Retina (tissue), 1 donor: ENCODE results near the gene TSPAN1.

Source experiments
- DNase-seq: peaks from one replicate; pipeline ENCODE4 v3.0.0-alpha.2; 2016

TSPAN1 gene

GRCh38 chr1:46188295-46189030 lies 13.6 kb downstream of the TSPAN1 start:
- no peak for DNase-seq

DNA sequence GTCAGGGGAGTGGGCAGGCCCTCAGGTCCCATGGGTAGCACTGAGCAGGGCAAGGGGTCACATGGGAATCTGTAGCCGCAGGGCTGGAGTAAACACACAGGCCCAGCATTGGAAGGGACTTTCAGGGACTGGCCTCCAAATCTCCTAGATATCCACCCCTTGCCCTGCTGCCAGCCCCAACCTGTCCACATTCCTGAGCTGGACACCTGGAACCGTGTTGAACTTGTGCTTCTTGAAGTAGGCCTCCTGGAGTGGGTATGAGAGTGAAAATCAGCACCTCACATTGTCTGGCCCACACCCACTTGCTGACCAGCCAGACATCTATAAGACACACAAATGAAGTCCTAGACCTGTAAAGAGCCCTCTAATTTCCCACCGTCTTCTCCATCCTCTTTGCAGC lies 15.7 kb downstream of the TSPAN1 start:
- DNase-seq = no peak

- no peak for DNase-seq
Measured at GRCh38 chr1:46191033-46191701, 16.3 kb downstream of the TSPAN1 start.

- DNase-seq = no peak
Measured at GRCh38 chr1:46192171-46192570, 17.3 kb downstream of the TSPAN1 start.

GRCh38 chr1:46193285-46193684 lies 18.4 kb downstream of the TSPAN1 start:
- DNase-seq = no peak

GRCh38 chr1:46193984-46194570 lies 19.2 kb downstream of the TSPAN1 start:
- no peak for DNase-seq

DNA sequence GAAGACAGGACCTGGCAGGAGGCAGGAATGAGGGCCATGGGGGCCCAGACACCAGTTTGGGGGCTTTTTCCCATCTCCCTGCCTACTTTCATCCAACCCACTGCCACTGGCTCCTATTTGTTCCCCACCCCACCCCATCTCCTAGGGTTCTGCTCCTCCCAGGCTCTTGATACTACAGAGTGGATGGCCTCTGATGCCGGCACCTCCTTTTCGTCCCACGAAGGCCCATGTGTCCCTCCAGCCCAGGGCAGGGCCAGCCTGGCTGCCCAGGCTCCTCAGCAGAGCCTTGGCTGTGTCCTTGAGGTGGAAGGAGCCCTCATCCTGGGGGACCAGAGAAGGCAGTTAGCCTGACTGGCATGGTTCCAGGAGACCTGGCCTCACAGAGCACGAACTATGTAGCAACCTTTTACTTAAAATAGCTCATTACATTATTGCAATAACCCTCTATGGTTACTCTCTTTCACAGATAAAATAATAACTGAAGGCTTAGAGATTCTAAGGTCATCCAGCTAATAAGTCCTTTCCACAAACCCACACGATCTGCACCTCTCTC lies 19.8 kb downstream of the TSPAN1 start:
- no peak for DNase-seq

- DNase-seq = no peak
Measured at GRCh38 chr1:46196609-46197008, 21.7 kb downstream of the TSPAN1 start.

DNA sequence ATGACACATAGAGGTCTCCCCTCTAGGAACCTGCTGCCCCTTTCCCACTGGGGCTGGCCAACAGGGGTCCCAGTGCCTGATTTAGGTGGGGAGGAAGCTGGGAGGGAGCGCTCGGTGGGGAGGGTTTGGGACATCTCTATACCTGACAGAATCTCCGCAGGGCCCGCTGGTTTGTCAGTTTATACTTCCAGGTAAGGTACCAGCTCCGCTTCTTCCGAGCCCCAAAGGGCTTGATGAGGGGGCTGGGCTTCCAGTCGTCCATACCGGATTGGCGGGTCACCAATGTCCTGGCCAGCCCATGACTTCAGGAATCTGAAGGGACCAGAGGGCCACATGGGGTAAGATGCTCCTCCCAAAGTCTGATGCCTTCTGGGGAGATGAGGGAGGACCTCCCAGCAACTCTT lies 22.7 kb downstream of the TSPAN1 start:
- no peak for DNase-seq

DNA sequence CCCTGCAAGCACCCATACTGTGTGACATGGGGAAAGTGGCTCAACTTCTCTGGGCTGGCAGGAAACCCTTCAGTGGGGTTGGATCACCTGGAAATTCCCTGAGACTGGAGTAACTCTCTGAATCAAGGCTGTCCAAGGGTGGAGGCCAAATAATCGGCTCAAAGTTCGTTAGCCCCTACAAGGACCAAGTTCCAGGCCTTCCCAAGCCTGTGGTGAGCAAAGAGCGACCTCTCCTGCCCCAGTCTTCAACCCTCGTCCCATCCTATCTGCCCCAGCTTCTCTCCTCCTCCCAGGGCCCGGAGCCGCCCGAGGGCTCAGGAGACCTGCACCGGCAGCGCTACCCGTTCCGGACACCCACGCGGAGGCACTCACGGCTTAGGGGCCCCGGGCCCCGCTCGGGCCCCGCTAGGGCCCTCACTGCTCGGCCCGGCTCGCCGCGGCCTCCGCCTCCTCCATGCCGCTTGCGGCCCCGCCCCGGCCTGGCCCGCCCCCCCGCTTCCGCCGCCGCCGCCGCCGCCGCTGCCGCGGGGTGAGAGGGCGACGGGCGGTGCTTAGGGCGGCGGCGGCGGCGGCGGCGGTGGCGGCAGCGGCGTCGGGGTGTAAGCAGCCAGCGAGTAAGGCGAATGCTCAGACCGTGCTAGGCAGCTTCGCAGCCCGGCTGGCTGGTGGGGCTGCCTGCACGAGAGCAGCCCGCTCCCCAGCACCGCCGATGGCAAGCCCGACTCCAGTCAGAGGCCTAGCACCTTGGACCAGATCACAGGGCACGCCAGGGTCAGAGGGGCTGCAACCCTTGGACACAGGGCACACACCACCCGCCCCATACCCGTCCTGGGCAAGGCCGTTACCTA lies 23.3 kb downstream of the TSPAN1 start, which contains the start of gene POMGNT1:
Gene POMGNT1 (minus strand): TSS at position 471 of the 848 bp plus-strand sequence. CDS start 613 bp downstream, outside the sequence.
- peak; percentile 81 for DNase-seq

DNA sequence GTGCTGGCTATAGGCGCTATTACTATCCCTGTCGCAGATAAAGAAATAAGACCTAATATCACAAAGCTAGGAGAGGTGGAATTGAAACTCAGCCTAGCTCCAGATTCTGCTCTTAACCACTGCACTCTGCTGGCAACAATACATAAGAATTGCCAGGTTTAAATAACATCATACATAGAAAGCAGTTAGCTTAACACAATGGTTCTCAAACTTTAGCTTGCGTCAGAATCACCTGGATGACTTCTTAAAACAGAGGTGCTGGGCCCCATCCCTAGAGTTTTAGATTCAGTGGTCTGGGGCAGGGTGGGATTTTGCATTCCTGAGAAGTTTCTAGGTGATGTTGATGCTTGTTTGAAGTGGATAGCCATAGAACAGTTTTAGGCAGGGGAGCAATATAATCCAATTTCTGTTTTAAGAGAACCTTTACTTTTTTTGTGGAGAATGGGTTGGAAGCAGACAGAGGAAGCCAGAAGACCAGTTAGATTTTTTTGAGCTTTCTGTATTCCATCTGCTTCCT lies 24.4 kb downstream of the TSPAN1 start:
- no peak for DNase-seq

GRCh38 chr1:46203738-46204405 lies 29.0 kb downstream of the TSPAN1 start:
- DNase-seq = no peak

GRCh38 chr1:46204406-46204742 lies 29.5 kb downstream of the TSPAN1 start:
- DNase-seq = no peak

DNA sequence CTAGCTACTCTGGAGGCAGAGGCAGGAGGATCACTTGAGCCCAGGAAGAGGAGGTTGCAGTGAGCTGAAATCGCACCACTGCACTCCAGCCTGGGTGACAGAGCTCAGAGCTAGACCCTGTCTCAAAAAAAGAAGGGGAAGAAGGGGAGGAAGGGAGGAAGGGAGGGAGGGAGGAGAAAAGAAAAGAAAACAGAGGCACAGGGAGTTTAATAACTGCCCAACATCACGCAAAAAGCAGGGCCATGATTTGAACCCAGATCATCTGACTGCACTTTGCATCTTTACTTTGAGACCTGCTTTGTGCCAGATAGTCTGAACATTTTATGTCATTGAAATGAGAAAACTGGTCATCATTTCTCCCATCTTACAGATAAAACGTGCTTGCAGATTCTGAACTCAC lies 30.3 kb downstream of the TSPAN1 start:
- DNase-seq = no peak

GRCh38 chr1:46205791-46206190 lies 30.9 kb downstream of the TSPAN1 start:
- no peak for DNase-seq

GRCh38 chr1:46206399-46206798 lies 31.5 kb downstream of the TSPAN1 start:
- no peak for DNase-seq

- DNase-seq = no peak
Measured at GRCh38 chr1:46210561-46210960, 35.7 kb downstream of the TSPAN1 start.

DNA sequence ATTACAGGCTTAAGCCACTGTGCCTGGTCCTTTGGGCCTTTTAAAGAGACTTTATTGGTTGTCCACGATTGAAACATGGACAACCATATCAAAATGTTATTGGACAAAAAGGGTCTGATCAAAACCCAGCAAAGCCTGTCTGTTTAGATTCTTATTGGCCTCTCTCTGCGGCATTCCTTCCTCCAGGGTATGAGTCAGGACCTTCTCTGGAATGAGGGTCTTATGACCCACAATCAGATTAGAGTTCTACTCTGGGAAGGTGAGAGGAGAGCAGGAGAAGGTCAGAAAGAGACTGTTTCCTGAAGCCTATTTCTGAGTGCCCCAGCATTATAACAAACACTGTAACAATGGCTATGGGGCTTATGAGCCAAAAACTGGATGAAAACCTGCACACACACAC lies 36.2 kb downstream of the TSPAN1 start:
- DNase-seq = no peak

DNA sequence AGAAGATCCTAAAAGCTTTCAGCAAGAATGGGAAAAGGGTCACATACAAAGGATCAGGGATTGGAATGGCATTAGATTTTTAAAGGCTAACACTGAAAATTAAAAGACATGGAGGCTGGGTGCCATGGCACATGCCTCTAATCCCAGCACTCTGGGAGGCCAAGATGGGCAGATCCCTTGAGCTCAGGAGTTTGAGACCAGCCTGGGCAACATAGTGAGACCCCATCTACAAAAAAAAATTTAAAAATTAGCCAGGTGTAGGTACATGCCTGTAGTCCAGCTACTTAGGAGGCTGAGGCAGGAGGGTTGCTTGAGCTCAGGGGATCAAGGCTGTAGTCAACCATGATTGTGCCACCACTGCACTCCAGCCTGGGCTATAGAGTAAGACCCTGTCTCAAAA lies 40.6 kb downstream of the TSPAN1 start:
- DNase-seq = no peak

- DNase-seq = no peak
Measured at GRCh38 chr1:46218443-46218842, 43.6 kb downstream of the TSPAN1 start.

GRCh38 chr1:46219551-46220520 lies 44.9 kb downstream of the TSPAN1 start:
- DNase-seq = no peak
